SHP77 treated with DMSO at 0.1 percent for 48 hours (cell line): ENCODE measurements around the gene ITSN2.

Source experiments
- DNase-seq: peaks from one replicate; lab custom pipeline; 2025; lab: John Stamatoyannopoulos, UW

Gene ITSN2

DNA sequence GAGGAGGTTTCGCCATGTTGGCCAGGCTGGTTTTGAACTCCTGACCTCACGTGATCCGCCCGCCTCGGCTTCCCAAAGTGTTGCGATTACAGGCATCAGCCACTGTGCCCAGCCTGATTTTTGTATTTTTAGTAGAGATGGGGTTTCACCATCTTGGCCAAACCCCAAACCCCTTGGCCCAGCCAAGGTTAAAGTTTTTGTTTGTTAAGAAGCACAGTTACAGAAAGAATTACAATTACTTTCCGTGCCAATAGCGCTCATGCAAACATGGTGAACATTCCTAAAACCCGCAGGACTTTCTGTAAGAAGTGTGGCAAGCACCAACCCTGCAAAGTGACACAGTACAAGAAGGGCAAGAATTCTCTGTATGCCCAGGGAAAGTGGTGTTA, 26.1 kb downstream of the ITSN2 start:
- DNase-seq, result no peak

DNA sequence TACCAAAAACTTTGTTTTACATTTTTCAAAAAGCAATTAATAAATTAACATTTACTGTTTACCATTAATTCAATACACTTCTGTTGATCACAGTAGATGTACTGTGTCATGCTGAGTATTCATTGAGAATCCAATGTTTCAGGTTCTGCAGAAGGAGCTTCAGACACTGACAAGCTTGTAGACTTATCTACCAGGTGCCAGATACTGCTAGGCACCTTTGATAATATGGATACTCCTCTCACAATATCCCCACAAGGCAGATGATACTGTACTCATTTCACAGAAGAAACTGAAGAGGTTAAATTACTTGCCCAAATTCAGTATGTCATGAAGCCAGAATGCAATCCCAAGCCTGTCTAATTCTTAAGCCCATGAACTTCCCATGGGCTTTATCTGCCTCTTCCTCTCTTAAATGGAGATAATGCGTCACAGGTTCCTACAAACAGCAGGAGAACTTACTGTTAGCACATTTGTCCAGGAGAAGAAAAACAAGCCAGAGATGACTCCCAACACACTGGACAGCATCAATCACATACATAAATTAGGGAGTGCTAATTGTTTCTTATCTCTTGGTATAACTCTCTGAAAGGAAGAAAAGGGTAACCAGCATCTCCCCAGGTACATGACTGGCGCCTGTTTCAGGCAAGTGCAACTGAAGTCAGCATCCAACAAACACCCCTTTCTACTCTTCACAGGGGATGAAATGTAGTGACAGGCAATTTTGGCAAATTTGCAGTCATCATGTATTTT, 27.4 kb downstream of the ITSN2 start:
- DNase-seq, result no peak

DNA sequence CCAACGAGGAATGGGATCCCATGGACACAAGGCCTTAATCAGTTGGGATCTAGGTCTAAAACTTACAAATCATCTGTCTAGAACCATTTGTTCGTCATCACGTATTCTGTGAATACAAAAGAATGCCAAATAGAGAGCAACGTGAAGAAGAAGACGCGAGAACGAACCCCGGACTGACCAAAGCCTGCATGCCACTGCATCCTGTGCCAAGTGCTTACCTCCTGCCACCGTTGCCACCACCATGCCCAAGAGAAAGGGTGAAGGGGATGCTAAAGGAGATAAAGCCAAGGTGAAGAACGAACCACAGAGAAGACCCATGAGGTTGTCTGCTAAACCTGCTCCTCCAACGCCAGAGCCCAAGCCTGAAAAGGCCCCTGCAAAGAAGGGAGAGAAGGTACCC, 30.2 kb downstream of the ITSN2 start:
- DNase-seq, result no peak

DNA sequence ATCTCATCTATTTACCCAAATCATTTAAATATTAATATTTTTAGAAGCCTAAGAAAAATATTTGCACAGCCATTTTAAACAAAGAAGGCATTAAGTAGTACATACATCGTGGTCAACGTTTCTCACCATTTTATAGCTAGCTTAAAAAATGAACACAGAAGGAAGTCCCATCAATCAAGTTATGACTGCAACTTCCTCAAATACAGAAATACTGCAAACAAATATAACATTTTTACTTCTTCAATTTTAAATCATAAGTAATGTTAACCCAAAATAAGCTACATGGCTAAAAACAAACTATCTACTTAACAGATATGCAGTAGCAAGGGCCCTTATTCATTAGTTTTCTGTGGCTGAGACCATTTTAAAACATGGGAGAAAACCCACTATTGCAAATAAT, 30.6 kb downstream of the ITSN2 start:
- DNase-seq, result no peak

DNA sequence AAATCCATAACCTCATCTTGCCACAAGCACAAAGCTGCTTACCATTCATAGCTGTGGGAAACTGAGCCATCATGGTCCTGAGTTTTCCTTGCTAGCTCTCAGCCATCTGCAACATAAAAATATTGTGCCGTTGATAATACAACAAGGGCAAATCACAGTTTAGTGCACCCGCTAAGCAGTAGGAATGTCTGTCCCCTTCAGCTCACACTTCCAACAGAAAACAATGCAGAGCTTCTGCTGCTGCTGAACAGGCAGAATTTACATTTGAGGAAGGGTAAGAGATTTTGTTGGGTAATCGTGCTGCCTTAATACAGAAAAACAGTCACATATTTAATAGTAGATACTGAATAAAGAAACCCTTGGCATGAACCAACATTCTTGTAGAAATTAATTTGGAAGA, 32.3 kb downstream of the ITSN2 start:
- no peak for DNase-seq

DNA sequence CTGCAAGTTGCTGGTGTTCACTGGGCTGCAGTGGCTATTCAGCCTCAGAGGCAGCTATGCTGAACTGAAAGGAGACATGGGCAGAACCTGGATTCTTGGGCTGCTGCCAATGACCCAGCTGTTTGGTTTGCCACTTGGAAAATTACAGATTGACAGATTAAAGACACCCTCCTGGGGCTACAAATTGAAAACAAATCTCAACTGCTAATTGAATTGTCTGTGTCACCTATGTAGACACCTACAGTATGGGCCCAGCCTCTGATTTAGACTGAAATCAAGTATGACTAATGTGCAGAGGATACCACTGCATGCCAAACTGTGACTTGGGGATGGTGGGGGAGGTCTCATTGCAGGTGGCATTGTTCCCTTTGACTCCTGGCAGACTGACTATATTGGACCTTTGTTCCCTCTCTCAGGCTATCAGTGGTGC, 42.8 kb downstream of the ITSN2 start:
- peak; percentile 26 for DNase-seq

DNA sequence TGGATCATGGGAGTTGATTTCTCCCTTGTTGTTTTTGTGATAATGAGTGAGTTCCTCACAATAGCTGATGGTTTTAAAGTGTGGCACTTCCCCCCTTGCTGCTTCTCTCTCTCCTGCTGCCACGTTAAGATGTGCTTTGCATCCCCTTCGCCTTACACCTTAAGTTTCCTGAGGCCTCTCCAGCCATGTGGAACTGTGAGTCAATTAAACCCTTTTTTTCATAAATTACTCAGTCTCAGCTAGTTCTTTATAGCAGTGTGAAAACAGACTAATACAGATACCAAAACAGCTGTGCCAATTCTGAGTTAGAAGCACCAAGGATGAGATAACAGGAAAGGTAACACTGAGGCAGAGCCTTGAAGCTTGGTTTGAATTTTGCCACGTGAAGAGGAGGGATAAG, 44.7 kb downstream of the ITSN2 start:
- DNase-seq, result no peak

DNA sequence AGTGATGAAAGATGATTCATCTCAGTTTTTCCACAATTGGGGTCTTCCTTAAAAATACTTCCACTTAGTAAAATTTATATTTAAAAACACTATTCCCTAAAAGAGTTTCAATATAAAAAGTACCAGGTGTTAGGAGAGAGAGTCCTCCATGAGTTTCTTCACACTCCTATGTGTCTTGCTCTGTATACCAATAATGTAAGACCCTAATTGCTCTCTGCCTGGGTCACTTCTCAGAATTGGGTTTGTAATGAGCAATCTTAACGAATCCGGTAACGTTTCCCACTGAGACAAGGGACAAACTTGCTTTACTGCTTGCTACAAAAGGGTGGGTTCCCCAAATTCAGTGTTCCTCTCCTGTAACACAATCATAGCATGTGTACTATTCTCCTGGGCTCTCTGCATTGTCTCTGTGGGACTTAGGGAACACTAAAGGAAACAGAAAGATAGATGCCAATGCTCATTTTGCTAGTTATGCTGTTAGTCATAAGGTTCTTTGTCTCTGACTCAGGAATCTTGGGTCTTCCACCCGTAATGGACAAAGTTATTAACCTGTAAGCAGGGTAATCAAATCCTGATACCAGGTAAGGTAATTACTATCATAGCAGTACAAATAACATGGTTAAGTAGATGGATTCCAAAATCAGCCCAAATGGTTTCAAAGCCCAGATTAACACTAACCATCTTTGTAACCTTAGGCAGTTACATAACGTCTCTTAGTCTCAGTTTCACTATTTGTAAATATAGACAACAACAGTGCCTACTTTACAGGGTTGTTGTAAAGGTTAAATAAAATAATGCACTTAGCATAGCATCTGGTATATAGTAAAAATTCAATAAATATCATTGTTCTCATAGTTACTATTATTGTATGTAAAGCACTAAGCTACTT, 46.3 kb downstream of the ITSN2 start:
- DNase-seq, result no peak

DNA sequence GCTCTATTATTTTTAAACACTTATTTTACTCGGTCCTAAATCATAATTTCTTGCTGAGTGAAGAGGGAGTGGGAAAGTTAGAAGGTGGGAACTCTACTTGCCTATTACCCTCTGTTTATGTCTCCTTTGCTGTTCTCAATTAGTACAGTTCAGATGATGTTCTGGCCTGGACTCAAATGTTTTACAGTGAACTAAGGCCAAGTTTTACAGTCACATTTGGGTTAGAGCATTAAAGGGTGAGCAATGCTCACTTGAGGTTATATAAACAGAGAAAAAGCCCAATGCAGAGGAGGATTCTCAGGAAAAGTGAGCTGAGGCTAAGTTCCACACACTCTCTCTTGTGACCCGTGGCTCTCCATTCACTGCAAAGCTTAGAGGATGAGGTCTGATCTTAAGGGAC, 52.4 kb downstream of the ITSN2 start:
- DNase-seq, result no peak

DNA sequence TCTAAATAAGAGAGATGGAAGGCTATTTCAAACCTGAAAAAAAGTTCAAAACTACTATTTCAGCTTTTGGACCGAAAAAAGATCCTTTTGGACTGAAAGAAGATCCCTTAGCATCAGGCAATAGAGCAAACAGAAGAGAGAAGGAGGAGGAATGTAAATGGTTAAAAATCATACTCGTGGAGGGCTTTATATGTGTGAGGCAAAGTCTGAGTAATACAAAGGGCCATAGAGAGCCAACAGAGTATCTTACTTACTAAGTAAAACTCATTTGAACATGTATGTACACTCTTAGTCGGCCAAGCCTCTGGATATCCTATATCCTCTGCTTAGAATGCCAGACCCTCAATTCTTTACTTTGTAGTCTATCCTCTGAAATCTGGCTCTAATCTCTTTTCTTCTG, 55.7 kb downstream of the ITSN2 start:
- no peak for DNase-seq

DNA sequence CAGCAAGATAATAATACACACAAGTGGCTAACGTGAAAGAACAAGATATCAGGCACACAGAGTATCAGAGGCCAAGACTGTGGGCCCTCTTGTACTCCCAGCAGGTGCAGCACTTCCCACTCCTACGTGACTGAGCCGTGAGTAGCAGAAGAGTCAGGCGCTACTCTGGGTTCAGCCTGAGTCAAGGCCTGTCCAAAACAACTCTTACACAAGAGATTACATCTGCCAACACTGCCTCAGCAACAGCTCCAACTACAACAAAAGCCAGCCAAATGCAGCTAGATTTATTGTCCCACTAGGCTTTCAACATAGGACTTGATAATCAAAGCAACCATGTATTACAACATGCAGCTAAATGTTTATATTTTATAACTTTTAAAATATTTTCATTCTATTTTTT, 56.2 kb downstream of the ITSN2 start:
- DNase-seq, result no peak

DNA sequence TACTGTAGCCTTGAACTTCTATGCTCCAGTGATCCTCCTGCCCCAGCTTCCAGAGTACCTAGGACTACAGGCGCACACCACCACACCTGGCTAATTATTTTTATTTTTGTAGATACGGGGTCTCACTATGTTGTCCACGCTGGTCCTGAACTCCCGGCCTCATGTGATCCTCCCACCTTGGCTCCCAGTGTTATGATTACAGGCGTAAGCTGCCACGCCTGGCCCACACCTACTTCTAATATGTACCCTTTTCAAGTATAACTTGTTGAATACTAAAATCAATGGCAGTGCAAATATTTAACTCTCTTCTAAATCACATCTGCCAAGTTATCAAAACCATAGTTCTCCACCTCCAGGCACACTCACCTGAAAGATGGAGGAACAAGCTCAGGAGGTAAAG, 58.7 kb downstream of the ITSN2 start:
- DNase-seq, result no peak

DNA sequence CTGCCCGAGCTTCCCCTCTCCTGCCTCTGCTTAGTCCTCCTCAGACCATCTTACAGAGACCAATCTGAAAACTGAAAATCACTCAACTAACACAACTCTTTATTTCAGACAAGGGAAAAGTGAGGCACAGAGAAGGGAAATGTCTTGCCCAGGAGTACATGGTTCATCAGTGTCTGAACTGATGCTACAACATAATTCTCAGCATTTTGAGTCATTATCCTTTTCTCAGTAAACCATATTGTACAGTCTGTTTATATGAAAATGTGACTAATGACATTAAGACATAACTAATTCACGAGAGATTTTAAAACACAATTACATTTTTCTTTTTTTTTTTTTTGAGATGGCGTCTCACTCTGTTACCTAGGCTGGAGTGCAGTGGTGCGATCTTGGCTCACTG, 62.7 kb downstream of the ITSN2 start:
- DNase-seq, result no peak

DNA sequence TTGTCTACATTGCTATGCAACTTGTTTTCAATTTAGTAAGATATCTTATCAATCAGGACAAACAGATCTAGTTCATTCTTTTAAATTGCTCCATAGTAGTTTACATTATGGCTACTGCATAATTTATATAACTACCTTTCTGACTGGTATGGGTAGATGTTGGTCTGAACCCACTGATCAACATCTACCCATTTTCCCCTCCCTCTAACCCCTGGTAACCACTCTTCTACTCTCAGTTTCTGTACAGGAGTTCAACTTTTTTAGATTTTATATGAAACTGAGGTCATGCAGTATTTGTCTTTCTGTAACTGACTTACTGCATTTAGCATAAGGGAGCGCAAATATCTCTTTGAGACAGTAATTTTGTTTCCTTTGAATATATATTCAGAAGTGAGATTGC, 73.2 kb downstream of the ITSN2 start:
- no peak for DNase-seq

DNA sequence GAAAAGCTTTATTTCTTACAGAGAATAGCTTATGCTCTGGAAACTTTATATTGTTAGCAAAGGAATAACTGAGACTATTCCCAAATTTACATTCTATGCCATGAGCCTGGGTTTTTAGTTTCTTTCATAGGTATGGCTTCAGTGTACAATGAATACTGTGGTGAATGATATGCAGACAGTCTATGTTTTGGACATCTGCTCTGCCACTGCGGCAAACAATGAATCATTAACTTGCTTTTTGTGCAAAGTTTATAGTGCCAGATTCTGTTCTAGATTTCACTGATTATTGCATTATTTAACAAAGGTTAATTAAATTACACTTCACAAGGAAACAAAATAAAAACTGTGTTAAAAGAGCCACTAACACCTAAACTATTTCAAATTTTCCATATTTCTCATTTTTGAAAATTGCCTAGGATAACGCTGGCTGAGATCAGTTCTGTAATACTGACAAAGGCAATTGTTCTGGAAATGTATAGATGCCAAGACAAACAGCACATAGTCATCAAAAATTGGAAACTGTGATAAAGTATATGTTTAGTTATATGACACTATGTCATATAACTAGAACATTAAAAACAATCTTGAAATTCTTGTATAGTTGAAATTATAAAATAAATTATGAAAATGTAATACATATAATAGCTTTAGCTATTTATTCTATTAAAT, 74.7 kb downstream of the ITSN2 start:
- no peak for DNase-seq

DNA sequence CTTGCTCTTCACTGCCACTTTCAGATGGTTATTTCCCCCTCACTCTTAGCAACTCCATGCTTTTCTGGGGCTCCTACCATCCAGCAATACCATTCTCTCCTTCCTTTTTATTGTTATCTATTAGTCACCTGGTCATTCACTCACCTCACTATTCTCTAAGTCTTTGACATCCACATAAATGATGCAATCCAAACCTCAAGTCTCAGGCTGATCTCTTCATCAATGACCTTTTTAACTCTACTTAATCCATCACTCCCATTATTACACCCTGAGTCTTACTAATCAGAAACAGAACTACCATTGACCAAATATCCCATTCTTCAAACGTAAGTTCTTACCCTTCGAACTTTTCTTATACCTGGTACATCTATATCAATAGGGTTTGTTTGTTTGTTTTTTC, 79.7 kb downstream of the ITSN2 start:
- DNase-seq, result no peak

DNA sequence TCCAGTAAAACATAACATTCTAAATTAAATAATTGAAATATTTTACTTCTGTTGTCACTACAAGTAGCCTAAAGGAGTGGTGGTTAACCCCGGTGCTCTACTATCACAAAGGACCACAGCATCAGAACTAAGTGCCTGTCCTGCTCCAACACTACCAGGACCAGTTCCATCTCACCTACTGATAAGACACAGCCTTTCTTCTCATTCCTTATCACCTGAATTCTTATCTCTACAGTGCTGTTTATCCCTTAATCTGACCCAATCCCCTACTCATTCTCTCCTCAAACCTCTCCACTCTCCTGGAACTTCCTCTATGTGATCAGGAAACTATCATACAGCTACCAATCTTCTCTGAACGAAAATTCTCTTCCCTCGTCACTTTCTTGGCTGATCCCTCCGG, 80.2 kb downstream of the ITSN2 start:
- DNase-seq, result no peak

DNA sequence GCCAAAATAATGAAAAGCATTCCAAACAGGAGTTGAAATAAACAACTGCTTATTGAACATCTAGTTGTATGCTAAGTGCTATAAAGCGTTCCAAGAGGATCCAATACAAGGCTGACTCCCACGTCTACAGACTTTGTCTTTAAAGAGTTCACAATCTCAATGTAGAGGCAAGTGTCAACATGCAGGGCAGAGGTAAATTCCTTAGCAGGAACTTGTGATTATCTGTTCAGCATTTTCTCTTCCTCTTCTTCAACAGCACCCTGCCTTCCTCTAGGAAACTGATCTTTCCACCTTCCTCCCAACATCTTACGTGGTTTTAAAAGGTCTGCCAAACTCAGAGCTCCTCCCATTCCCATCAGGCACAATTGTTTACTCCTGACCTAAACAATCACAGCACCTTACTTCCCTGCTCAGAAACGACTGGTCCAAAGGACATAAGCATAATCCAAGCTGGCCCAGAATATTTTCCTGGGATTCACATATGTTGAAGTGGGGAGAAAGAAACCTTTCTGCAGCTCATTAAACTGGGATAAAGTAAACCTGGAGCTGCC, 83.9 kb downstream of the ITSN2 start:
- DNase-seq, result no peak

DNA sequence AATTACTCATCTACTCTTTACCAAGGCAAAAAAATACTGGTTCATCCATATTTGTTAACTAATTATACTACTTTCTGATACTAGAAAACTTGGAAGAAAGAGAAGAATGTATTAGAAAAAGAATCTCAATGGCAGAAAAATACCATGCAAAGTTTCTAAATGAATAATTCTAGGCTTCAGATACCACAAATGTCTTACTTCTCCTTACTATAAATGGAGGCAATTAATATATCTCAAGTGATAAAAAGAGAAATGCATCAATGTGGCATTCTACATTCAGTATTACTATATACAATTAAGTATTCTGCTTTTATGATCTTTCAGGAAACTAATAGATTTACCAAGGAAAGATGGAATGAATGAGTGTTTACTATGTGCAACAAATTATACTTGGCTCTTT, 85.5 kb downstream of the ITSN2 start:
- no peak for DNase-seq

DNA sequence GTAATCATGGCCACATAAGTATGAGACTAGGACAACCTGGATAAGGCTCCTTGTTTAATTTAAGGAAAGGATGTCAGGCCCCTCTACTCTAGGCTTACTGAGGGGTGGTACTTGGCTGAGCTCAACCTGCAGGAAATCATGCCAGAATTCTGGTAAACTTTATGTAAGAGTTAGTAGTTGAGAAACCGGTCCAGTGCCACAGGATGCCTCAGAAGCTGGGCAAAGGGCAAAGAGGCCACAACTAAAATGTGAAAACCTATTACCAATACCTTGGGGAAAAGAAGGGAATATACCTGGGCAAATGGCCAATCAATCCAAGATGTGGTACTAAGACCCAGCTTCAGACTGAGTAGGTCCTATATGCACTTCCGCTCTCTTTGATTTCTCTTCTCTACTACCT, 86.7 kb downstream of the ITSN2 start:
- DNase-seq, result no peak

DNA sequence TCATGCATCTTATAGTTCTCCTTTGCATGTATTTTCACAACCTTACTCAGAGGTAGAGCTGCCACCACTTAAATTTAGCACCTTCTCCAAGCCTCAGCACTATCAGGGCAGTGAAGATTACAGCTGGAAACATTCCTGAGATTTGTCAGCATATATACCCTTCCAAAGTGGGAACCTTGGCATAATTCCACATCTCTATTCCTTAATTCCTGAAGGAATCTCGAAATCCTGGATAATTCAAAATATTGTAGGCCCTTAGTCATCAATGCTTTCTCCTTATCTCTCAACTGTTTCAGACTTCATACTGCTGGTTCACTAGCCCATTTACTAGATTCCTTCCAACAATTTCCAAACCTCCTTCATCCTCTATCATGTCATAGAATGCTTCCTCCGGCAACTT, 87.4 kb downstream of the ITSN2 start:
- no peak for DNase-seq

DNA sequence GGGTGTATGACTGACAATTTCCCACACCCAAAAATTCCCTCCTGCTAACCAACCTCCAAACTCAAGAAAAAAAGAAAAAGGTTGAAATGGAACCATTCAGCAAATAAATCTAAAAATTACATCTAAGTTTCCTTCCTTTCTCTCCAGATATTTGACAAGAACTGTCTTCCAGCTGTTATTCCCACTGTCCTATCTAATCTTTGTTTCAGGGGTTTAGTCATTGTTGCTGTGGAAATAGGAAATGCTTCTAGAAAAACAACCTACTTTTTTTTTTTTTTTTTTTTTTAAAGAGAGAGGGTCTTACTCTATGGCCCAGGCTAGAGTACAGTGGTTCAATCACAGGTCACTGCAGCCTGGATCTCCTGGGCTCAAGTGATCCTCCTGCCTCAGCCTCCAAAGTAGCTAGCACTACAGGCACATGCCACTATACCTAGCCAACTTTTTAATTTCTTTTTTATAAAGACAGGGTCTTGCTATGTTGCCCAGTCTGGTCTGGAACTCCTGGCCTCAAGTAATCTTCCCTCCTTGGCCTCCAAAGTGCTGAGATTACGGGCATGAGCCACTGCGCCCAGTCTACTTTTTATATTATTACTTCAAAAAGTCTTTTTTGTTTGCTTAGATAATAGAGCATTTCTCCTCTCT, 88.1 kb downstream of the ITSN2 start:
- no peak for DNase-seq
